Suprapubic skin (tissue), 4 donors: Measurements from ENCODE around the gene CAMSAP3. TPM values are rescaled to one million over a fixed set of nuclear protein-coding genes. Genes with fewer than 3 reads are reported as not detected.

Experiments
- DNase-seq, 2 donors: peaks; one replicate each; pipeline ENCODE4 v3.0.0-alpha.2; 2019; ENCODE audit warnings: low spot score in 2 of 2
- H3K27ac ChIP-seq: fragments of 200-600 bp; sonication (generic); one replicate; pipeline ENCODE4 v1.5.1; 2019
- H3K27me3 ChIP-seq: fragments of 200-600 bp; sonication (generic); one replicate; pipeline ENCODE4 v1.5.1; 2019
- H3K36me3 ChIP-seq: fragments of 200-600 bp; sonication (generic); one replicate; pipeline ENCODE4 v1.5.1; 2019
- H3K4me1 ChIP-seq: fragments of 200-600 bp; sonication (generic); one replicate; pipeline ENCODE4 v1.5.1; 2019
- H3K4me3 ChIP-seq: fragments of 200-600 bp; sonication (generic); one replicate; pipeline ENCODE4 v1.5.1; 2019; ENCODE audit warnings: mild to moderate bottlenecking
- H3K9me3 ChIP-seq: fragments of 200-600 bp; sonication (generic); one replicate; pipeline ENCODE4 v1.5.1; 2019
- CTCF ChIP-seq, 2 donors: fragments of 200-600 bp in 1 of 2; fragments of 450-650 bp in 1 of 2; sonication (generic) in 1 of 2; IDR thresholded peaks; one replicate each; pipeline ENCODE4 v1.5.1; 2016 to 2019; ENCODE audit warnings: antibody characterized with exemption in 2 of 2, mild to moderate bottlenecking in 1 of 2, moderate library complexity in 1 of 2
- EP300 ChIP-seq: sonication (generic); formaldehyde crosslinking; IDR thresholded peaks from one replicate; pipeline ENCODE4 v1.6.1; 2017; ENCODE audit warnings: antibody characterized with exemption
- POLR2A ChIP-seq, 2 donors: fragments of 450-650 bp; IDR thresholded peaks; one replicate each; pipeline ENCODE4 v1.6.1; 2017; ENCODE audit warnings: antibody characterized with exemption in 2 of 2, mild to moderate bottlenecking in 2 of 2, moderate library complexity in 2 of 2
- POLR2AphosphoS5 ChIP-seq, 3 donors: sonication (generic); formaldehyde crosslinking; IDR thresholded peaks; one replicate each; pipeline ENCODE4 v1.6.1; 2017; ENCODE audit warnings: antibody characterized with exemption in 3 of 3
- WGBS: methylation state at CpG from one replicate; pipeline ENCODE4 v1.1.5; 2018; 5-methylcytosine and 5-hydroxymethylcytosine counted together
- total RNA-seq, 4 donors: library from RNA; depleted of rRNA; stranded (reverse); fragments of >200 nt; gene quantifications; one replicate each; pipeline ENCODE4 v1.1.0, GENCODE V29; 2016

The CAMSAP3 gene
- total RNA-seq, 4 donors from 2014 or later, result 60.5 to 82.7 (median 63.9) TPM

GRCh38 chr19:7620442-7621412 lies 25.1 kb downstream of the CAMSAP3 start:
- DNase-seq, result no peak
- no peaks in the 10 kb centered on the region for H3K27me3 ChIP-seq
- no peak overlapping the region for H3K4me3 ChIP-seq
- peak overlapping the region; percentile 69 for H3K27ac ChIP-seq
- TF ChIP-seq CTCF (IDR thresholded peaks at IDR 0.05), result no peak
- no peak for TF ChIP-seq EP300
- TF ChIP-seq POLR2A (IDR thresholded peaks at IDR 0.05), result no peak
- TF ChIP-seq POLR2AphosphoS5 (IDR thresholded peaks at IDR 0.05), result no peak
- H3K4me1 ChIP-seq, result peaks cover 30% of the 10 kb centered on the region
- WGBS, result 93% methylated on average over 25 of the region's 57 CpGs
- H3K9me3 ChIP-seq, result no peaks in the 10 kb centered on the region
- H3K36me3 ChIP-seq, result peaks cover 86% of the 10 kb centered on the region

GRCh38 chr19:7622933-7623685 lies 27.4 kb downstream of the CAMSAP3 start:
- no peak overlapping the region for H3K4me3 ChIP-seq
- 94% methylated on average over 6 of the region's 16 CpGs for whole genome bisulfite sequencing

GRCh38 chr19:7623725-7624603 lies 28.3 kb downstream of the CAMSAP3 start:
- TF ChIP-seq CTCF (IDR thresholded peaks at IDR 0.05) (no peak), POLR2AphosphoS5 (IDR thresholded peaks at IDR 0.05) (no peak), EP300 (no peak), POLR2A (IDR thresholded peaks at IDR 0.05) (no peak)
- H3K4me3 ChIP-seq, result no peak overlapping the region
- H3K4me1 ChIP-seq, result peaks cover 37% of the 10 kb centered on the region
- no peaks in the 10 kb centered on the region for H3K9me3 ChIP-seq
- H3K36me3 ChIP-seq, result peaks cover 75% of the 10 kb centered on the region
- H3K27ac ChIP-seq, result no peak overlapping the region
- H3K27me3 ChIP-seq, result no peaks in the 10 kb centered on the region
- 94% methylated on average over 17 of the region's 39 CpGs for WGBS
- no peak for DNase-seq

More at GRCh38 chr19:7622933-7623685, 27.4 kb downstream of the CAMSAP3 start:
- DNase-seq, result no peak
- Histone ChIP-seq H3K9me3 (no peaks in the 10 kb centered on the region), H3K27ac (no peak overlapping the region), H3K4me1 (peaks cover 37% of the 10 kb centered on the region), H3K27me3 (no peaks in the 10 kb centered on the region), H3K36me3 (peaks cover 84% of the 10 kb centered on the region)
- TF ChIP-seq POLR2A (IDR thresholded peaks at IDR 0.05) (no peak), POLR2AphosphoS5 (IDR thresholded peaks at IDR 0.05) (no peak), CTCF (IDR thresholded peaks at IDR 0.05) (no peak), EP300 (no peak)

GRCh38 chr19:7624810-7625209 lies 29.1 kb downstream of the CAMSAP3 start:
- no peaks in the 10 kb centered on the region for H3K9me3 ChIP-seq
- H3K36me3 ChIP-seq, result peaks cover 67% of the 10 kb centered on the region
- WGBS, result 88% methylated on average over 17 of the region's 17 CpGs
- H3K4me3 ChIP-seq, result no peak overlapping the region
- H3K4me1 ChIP-seq, result peaks cover 28% of the 10 kb centered on the region
- no peaks in the 10 kb centered on the region for H3K27me3 ChIP-seq
- no peak for DNase-seq
- TF ChIP-seq CTCF (IDR thresholded peaks at IDR 0.05), result no peak
- no peak overlapping the region for H3K27ac ChIP-seq
